ENCODE data around the gene NNT.
"Not testable (repeated sequence)": the region's sequence is repeated elsewhere in the genome, so short reads cannot be mapped to it uniquely, and the experiment has no call there.

The NNT gene

GRCh38 chr5:43582082-43583005 is 20.6 kb upstream of the NNT start:
- DNase-seq (ENCODE audit: low read depth in 3 of 3, low spot score in 1 of 3), result no peak

GRCh38 chr5:43583724-43584123 is 19.3 kb upstream of the NNT start:
- no peak for DNase-seq (ENCODE audit: low read depth in 3 of 3, low spot score in 1 of 3)

GRCh38 chr5:43584166-43584699 is 18.7 kb upstream of the NNT start:
- DNase-seq (ENCODE audit: low read depth in 3 of 3, low spot score in 1 of 3), result no peak

GRCh38 chr5:43588842-43589241 is 14.1 kb upstream of the NNT start:
- DNase-seq (ENCODE audit: low read depth in 3 of 3, low spot score in 1 of 3), result no peak

GRCh38 chr5:43589310-43589709 is 13.7 kb upstream of the NNT start:
- no peak for DNase-seq (ENCODE audit: low read depth in 3 of 3, low spot score in 1 of 3)

- DNase-seq (ENCODE audit: low read depth in 3 of 3, low spot score in 1 of 3), result no peak
Observed at GRCh38 chr5:43590700-43591099, 12.3 kb upstream of the NNT start.

GRCh38 chr5:43592363-43592762 is 10.6 kb upstream of the NNT start:
- no peak for DNase-seq (ENCODE audit: low read depth in 3 of 3, low spot score in 1 of 3)

- not testable (repeated sequence) for DNase-seq (ENCODE audit: low read depth in 3 of 3, low spot score in 1 of 3)
Observed at GRCh38 chr5:43598927-43599326, 4.1 kb upstream of the NNT start.

GRCh38 chr5:43601454-43602260 is 1.3 kb upstream of the NNT start:
- no peak for DNase-seq (ENCODE audit: low read depth in 3 of 3, low spot score in 1 of 3)

- peak; percentile 30 to 39 (median 35) for DNase-seq (ENCODE audit: low read depth in 3 of 3, low spot score in 1 of 3)
Observed at GRCh38 chr5:43603344-43604217, 601 bp downstream of the NNT start.

GRCh38 chr5:43604699-43605098 is 1.7 kb downstream of the NNT start:
- DNase-seq (ENCODE audit: low read depth in 3 of 3, low spot score in 1 of 3), result no peak

GRCh38 chr5:43606351-43606750 is 3.4 kb downstream of the NNT start:
- DNase-seq (ENCODE audit: low read depth in 3 of 3, low spot score in 1 of 3), result no peak

GRCh38 chr5:43608406-43608805 is 5.4 kb downstream of the NNT start:
- DNase-seq (ENCODE audit: low read depth in 3 of 3, low spot score in 1 of 3), result no peak

- no peak for DNase-seq (ENCODE audit: low read depth in 3 of 3, low spot score in 1 of 3)
Observed at GRCh38 chr5:43609752-43610151, 6.8 kb downstream of the NNT start.

- no peak for DNase-seq (ENCODE audit: low read depth in 3 of 3, low spot score in 1 of 3)
Observed at GRCh38 chr5:43613370-43613769, 10.4 kb downstream of the NNT start.

- DNase-seq (ENCODE audit: low read depth in 3 of 3, low spot score in 1 of 3), result no peak
Observed at GRCh38 chr5:43615445-43616184, 12.6 kb downstream of the NNT start.

- no peak for DNase-seq (ENCODE audit: low read depth in 3 of 3, low spot score in 1 of 3)
Observed at GRCh38 chr5:43616535-43616934, 13.6 kb downstream of the NNT start.

GRCh38 chr5:43619380-43619779 is 16.4 kb downstream of the NNT start:
- DNase-seq (ENCODE audit: low read depth in 3 of 3, low spot score in 1 of 3), result no peak

- DNase-seq (ENCODE audit: low read depth in 3 of 3, low spot score in 1 of 3), result no peak
Observed at GRCh38 chr5:43619911-43620310, 16.9 kb downstream of the NNT start.

- DNase-seq (ENCODE audit: low read depth in 3 of 3, low spot score in 1 of 3), result no peak
Observed at GRCh38 chr5:43620944-43621505, 18.0 kb downstream of the NNT start.

All from stimulated activated CD4-positive, alpha-beta T cell treated with anti-CD3 and anti-CD28 coated beads, TNF-alpha, amount 100 ng/mL, for 1 hour (primary cell).